Keratinocyte (primary cell): ENCODE data around the gene UNC13C. TPM values are rescaled to one million over a fixed set of nuclear protein-coding genes. Genes with fewer than 3 reads are reported as not detected.

Source experiments
- DNase-seq: peaks from one replicate; pipeline ENCODE4 v3.0.0-alpha.2; 2011; ENCODE audit warnings: low read depth, missing footprints, low spot score
- FAIRE-seq: peaks from 2 replicates; lab custom pipeline; 2011; peaks lifted over from hg19 to GRCh38; lab: Jason Lieb, UNC
- H2AFZ ChIP-seq: 2 replicates; pipeline ENCODE4 v1.6.0; 2012; ENCODE audit warnings: low read length, control low read depth, inconsistent platforms; ENCODE audit not compliant: control insufficient read depth
- H3K27ac ChIP-seq: 2 replicates; pipeline ENCODE4 v1.5.1; 2011; ENCODE audit warnings: low read length; ENCODE audit not compliant: control insufficient read depth, insufficient read depth
- H3K27me3 ChIP-seq: 3 replicates; pipeline ENCODE4 v1.6.0; 2011; ENCODE audit warnings: low read length; ENCODE audit not compliant: control insufficient read depth, insufficient read depth; ENCODE audit errors: extremely low read depth
- H3K36me3 ChIP-seq, 2 experiments: 2 replicates in 1 of 2; 3 replicates in 1 of 2; pipeline ENCODE4 v1.5.1; 2011; ENCODE audit warnings: low read length in 2 of 2, mild to moderate bottlenecking in 1 of 2; ENCODE audit not compliant: control insufficient read depth in 2 of 2, insufficient read depth in 2 of 2; ENCODE audit errors: extremely low read depth in 1 of 2
- H3K4me1 ChIP-seq: 3 replicates; pipeline ENCODE4 v1.5.1; 2011; ENCODE audit warnings: low read length; ENCODE audit not compliant: control insufficient read depth, insufficient read depth; ENCODE audit errors: extremely low read depth
- H3K4me2 ChIP-seq: 3 replicates; pipeline ENCODE4 v1.6.0; 2011; ENCODE audit warnings: low read depth, low read length; ENCODE audit not compliant: control insufficient read depth, insufficient read depth; ENCODE audit errors: extremely low read depth
- H3K4me3 ChIP-seq, 3 experiments: fragments of 200-600 bp in 1 of 3; sonication (generic) in 1 of 3; 2 replicates in 2 of 3; 3 replicates in 1 of 3; pipeline ENCODE4 v1.5.1; 2011 to 2016; ENCODE audit warnings: low read length in 3 of 3, mild to moderate bottlenecking in 3 of 3, control low read depth in 2 of 3, inconsistent platforms in 1 of 3, low read depth in 1 of 3, mixed read lengths in 1 of 3, mixed run types in 1 of 3, moderate library complexity in 1 of 3; ENCODE audit not compliant: control insufficient read depth in 2 of 3, insufficient read depth in 2 of 3; ENCODE audit errors: extremely low read depth in 1 of 3
- H3K79me2 ChIP-seq: 2 replicates; pipeline ENCODE4 v1.6.0; 2012; ENCODE audit warnings: low read length; ENCODE audit not compliant: control insufficient read depth, insufficient read depth
- H3K9ac ChIP-seq: 3 replicates; pipeline ENCODE4 v1.6.0; 2011; ENCODE audit warnings: low read length; ENCODE audit not compliant: control insufficient read depth, insufficient read depth; ENCODE audit errors: extremely low read depth
- H3K9me1 ChIP-seq: 3 replicates; pipeline ENCODE4 v1.6.0; 2011; ENCODE audit warnings: low read length; ENCODE audit not compliant: control insufficient read depth, insufficient read depth; ENCODE audit errors: extremely low read depth
- H3K9me3 ChIP-seq: 2 replicates; pipeline ENCODE4 v1.5.1; 2012; ENCODE audit warnings: low read depth, low read length; ENCODE audit not compliant: control insufficient read depth
- H4K20me1 ChIP-seq: 3 replicates; pipeline ENCODE4 v1.6.0; 2011; ENCODE audit warnings: low read length; ENCODE audit not compliant: control insufficient read depth, insufficient read depth; ENCODE audit errors: extremely low read depth
- EZH2 ChIP-seq: IDR thresholded peaks from one replicate; pipeline ENCODE4 v1.6.1; 2012; ENCODE audit warnings: inconsistent platforms, mild to moderate bottlenecking, low read length, moderate library complexity
- dilution Hi-C: fragments of 300-500 bp; cut with MboI; formaldehyde crosslinking; loops from one replicate; pipeline ENCODE4 v1.7.0; 2020; ENCODE audit warnings: low sequenced_read_pairs; ENCODE audit not compliant: extremely low pct_ligation_motif_present
- polyA plus RNA-seq, 5 experiments: library from polyadenylated mRNA; depleted of rRNA in 3 of 5; stranded (reverse) in 3 of 5; stranded (forward) in 1 of 5; unstranded in 1 of 5; fragments of >200 nt; gene quantifications; 1 replicate in 1 of 5; 2 replicates in 3 of 5; 3 replicates in 1 of 5; pipeline versions ENCODE4 v1.2.1 to v1.2.3, GENCODE V29; 2011 to 2012; ENCODE audit warnings: missing spikeins in 2 of 5, low read depth in 1 of 5, low replicate concordance in 1 of 5
- TF ChIP-seq, protein P1 (sequence below), 3 experiments: IDR thresholded peaks in 1 of 3; conservative IDR thresholded peaks in 1 of 3; optimal IDR thresholded peaks in 1 of 3; 2 replicates in 2 of 3; 3 replicates in 1 of 3; pipeline versions ENCODE3 to v1.5.1; 2011; ENCODE audit warnings: low read length in 3 of 3, mild to moderate bottlenecking in 3 of 3, moderate library complexity in 2 of 3, control low read depth in 1 of 3, inconsistent platforms in 1 of 3; ENCODE audit not compliant: insufficient read depth in 2 of 3; ENCODE audit errors: extremely low read depth in 1 of 3

UNC13C gene
- polyA plus RNA-seq, 1 donor (not counting 4 experiments of a cell fraction or from before 2014, with no cell fraction given), result not detected

GRCh38 chr15:54307252-54307902 is 329.1 kb downstream of the UNC13C start:
- no peak overlapping the region for H2AFZ ChIP-seq
- H3K79me2 ChIP-seq, result no peaks in the 10 kb centered on the region
- H3K4me2 ChIP-seq, result no peak overlapping the region
- dilution Hi-C loops, result no loop called here
- FAIRE-seq (no peak), DNase-seq (no peak)
- H4K20me1 ChIP-seq, result no peaks in the 10 kb centered on the region
- no peak overlapping the region for H3K9ac ChIP-seq
- H3K4me1 ChIP-seq, result no peaks in the 10 kb centered on the region
- no peak overlapping the region for H3K4me3 ChIP-seq
- H3K27ac ChIP-seq, result no peak overlapping the region
- no peaks in the 10 kb centered on the region for H3K36me3 ChIP-seq
- TF ChIP-seq, protein P1, sequence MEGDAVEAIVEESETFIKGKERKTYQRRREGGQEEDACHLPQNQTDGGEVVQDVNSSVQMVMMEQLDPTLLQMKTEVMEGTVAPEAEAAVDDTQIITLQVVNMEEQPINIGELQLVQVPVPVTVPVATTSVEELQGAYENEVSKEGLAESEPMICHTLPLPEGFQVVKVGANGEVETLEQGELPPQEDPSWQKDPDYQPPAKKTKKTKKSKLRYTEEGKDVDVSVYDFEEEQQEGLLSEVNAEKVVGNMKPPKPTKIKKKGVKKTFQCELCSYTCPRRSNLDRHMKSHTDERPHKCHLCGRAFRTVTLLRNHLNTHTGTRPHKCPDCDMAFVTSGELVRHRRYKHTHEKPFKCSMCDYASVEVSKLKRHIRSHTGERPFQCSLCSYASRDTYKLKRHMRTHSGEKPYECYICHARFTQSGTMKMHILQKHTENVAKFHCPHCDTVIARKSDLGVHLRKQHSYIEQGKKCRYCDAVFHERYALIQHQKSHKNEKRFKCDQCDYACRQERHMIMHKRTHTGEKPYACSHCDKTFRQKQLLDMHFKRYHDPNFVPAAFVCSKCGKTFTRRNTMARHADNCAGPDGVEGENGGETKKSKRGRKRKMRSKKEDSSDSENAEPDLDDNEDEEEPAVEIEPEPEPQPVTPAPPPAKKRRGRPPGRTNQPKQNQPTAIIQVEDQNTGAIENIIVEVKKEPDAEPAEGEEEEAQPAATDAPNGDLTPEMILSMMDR (optimal IDR thresholded peaks at IDR 0.05 in 1 of 3, IDR thresholded peaks at IDR 0.05 in 1 of 3, conservative IDR thresholded peaks at IDR 0.05 in 1 of 3; ENCODE audit: extremely low read depth in 1 of 3, insufficient read depth in 2 of 3, low read length in 3 of 3), result no peak
- no peak for TF ChIP-seq EZH2
- H3K9me3 ChIP-seq, result no peaks in the 10 kb centered on the region
- H3K27me3 ChIP-seq, result no peaks in the 10 kb centered on the region
- no peaks in the 10 kb centered on the region for H3K9me1 ChIP-seq

- Histone ChIP-seq H3K4me1 (no peaks in the 10 kb centered on the region), H3K4me3 (no peak overlapping the region), H3K9me1 (no peaks in the 10 kb centered on the region), H3K4me2 (no peak overlapping the region), H3K9ac (no peak overlapping the region), H3K79me2 (no peaks in the 10 kb centered on the region), H3K27ac (no peak overlapping the region), H3K9me3 (no peaks in the 10 kb centered on the region), H2AFZ (no peak overlapping the region), H4K20me1 (no peaks in the 10 kb centered on the region), H3K36me3 (no peaks in the 10 kb centered on the region), H3K27me3 (no peaks in the 10 kb centered on the region)
- dilution Hi-C loops, result no loop called here
- TF ChIP-seq EZH2, result no peak
- TF ChIP-seq, protein P1 (optimal IDR thresholded peaks at IDR 0.05 in 1 of 3, IDR thresholded peaks at IDR 0.05 in 1 of 3, conservative IDR thresholded peaks at IDR 0.05 in 1 of 3; ENCODE audit: extremely low read depth in 1 of 3, insufficient read depth in 2 of 3, low read length in 3 of 3), result no peak
- DNase-seq, result no peak
- no peak for FAIRE-seq
These were observed 329.7 kb downstream of the UNC13C start for GRCh38 chr15:54307926-54308325.
